Measurements from ENCODE around the gene PLEKHO2. TPM values are rescaled to one million over a fixed set of nuclear protein-coding genes. Genes with fewer than 3 reads are reported as not detected.

Gene PLEKHO2
- total and polyA plus RNA-seq, 10 donors = 33.9 to 249 (median 141) TPM

DNA sequence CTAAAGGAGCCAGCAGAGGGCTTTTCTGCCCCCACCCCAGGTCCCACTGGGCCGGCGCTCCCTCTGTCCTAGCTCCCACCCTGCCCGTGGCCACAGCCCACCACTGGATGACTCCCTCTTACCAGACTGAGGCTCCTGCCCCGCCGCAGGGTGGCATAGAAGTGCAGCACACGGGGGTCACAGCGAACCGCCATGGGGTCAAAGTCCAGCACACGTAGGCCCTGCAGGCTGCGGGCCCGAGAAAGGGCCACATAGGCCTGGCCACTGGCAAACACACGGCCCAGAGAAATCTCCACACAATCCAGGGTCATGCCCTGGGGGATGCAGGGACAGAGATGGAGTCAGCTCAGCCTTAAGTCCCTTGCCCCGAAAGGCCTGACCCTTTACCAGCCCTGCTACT is 25.3 kb upstream of the PLEKHO2 start:
- Histone ChIP-seq H3K36me3 (peaks cover 0 to 41% (median 0%) of the 10 kb centered on the region in 6 donors), H3K9me3 (no peaks in the 10 kb centered on the region), H3K4me1 (peaks cover 0 to 7% (median 2%) of the 10 kb centered on the region in 6 donors), H3K4me3 (no peak overlapping the region), H3K27me3 (replicated peaks in 1 of 7) (no peaks in the 10 kb centered on the region), H3K27ac (no peak overlapping the region)
- 90 to 97% (median 95%) methylated on average over 6 to 13 of the region's 13 CpGs for WGBS, 5 donors
- intact Hi-C loops (cut with DNase I; ENCODE audit: low total_unique reads) = no loop called here
- no peak for DNase-seq
- TF ChIP-seq, protein P1, sequence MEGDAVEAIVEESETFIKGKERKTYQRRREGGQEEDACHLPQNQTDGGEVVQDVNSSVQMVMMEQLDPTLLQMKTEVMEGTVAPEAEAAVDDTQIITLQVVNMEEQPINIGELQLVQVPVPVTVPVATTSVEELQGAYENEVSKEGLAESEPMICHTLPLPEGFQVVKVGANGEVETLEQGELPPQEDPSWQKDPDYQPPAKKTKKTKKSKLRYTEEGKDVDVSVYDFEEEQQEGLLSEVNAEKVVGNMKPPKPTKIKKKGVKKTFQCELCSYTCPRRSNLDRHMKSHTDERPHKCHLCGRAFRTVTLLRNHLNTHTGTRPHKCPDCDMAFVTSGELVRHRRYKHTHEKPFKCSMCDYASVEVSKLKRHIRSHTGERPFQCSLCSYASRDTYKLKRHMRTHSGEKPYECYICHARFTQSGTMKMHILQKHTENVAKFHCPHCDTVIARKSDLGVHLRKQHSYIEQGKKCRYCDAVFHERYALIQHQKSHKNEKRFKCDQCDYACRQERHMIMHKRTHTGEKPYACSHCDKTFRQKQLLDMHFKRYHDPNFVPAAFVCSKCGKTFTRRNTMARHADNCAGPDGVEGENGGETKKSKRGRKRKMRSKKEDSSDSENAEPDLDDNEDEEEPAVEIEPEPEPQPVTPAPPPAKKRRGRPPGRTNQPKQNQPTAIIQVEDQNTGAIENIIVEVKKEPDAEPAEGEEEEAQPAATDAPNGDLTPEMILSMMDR (IDR thresholded peaks at IDR 0.05 in 8 of 11, conservative IDR thresholded peaks at IDR 0.05 in 3 of 11) = no peak
- TF ChIP-seq POLR2A (IDR thresholded peaks at IDR 0.05) = no peak
- TF ChIP-seq POLR2AphosphoS5 (IDR thresholded peaks at IDR 0.05) = no peak

DNA sequence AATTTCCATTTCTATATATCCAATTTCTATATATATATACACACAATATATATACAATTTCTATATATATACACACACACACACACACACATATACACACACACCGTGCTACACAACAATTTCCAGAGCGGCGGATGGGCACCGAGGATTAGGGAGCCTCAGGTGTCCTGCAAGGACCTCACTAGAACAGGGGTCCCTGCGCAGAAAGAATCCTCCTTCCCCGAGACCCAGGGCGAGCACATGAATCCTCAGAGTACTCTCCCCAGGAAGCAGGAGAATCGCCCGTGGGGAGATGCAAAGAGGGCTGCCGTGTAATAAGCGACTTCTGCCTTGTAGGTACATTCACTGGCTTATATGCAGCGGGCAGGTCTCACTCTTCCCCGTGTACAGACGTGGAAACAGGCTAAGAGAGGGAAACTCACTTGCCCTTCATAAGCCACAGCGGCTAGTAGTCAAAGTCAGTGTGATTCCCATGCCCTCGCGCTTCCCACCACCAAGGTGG is 16.7 kb upstream of the PLEKHO2 start:
- H3K27me3 ChIP-seq (replicated peaks in 1 of 7) = peaks cover 0 to 17% (median 6%) of the 10 kb centered on the region in 7 donors
- no peak for DNase-seq
- peaks cover 0 to 13% (median 0%) of the 10 kb centered on the region in 6 donors for H3K36me3 ChIP-seq
- peaks cover 18 to 39% (median 35%) of the 10 kb centered on the region in 6 donors for H3K4me1 ChIP-seq
- H3K4me3 ChIP-seq = peak overlapping the region; percentile 36 to 78 (median 48)
- peak overlapping the region in 5 of 8 donors; percentile 75 to 87 (median 79) for H3K27ac ChIP-seq
- TF ChIP-seq POLR2AphosphoS5 (IDR thresholded peaks at IDR 0.05) (no peak), POLR2A (IDR thresholded peaks at IDR 0.05) (no peak)
- TF ChIP-seq, protein P1 (IDR thresholded peaks at IDR 0.05 in 8 of 11, conservative IDR thresholded peaks at IDR 0.05 in 3 of 11) = no peak
- WGBS, 5 donors = 1 to 3% (median 1%) methylated on average over 8 to 17 of the region's 17 CpGs
- intact Hi-C loops (cut with DNase I; ENCODE audit: low total_unique reads) = no loop called here
- no peaks in the 10 kb centered on the region for H3K9me3 ChIP-seq

- H3K27me3 ChIP-seq (replicated peaks in 1 of 7) = peaks cover 0 to 17% (median 6%) of the 10 kb centered on the region in 7 donors
- H3K36me3 ChIP-seq = peaks cover 0 to 8% (median 0%) of the 10 kb centered on the region in 6 donors
- peak within 1 kb of the TSS; percentile 36 to 78 (median 48) for H3K4me3 ChIP-seq
- H3K4me1 ChIP-seq = peaks cover 18 to 39% (median 35%) of the 10 kb centered on the region in 6 donors
- peak within 1 kb of the TSS; percentile 67 to 87 (median 77) for H3K27ac ChIP-seq
- DNase-seq = peak; percentile 91
- WGBS, 5 donors = 7 to 11% (median 8%) methylated on average over 32 to 35 of the region's 35 CpGs
- H3K9me3 ChIP-seq = no peaks in the 10 kb centered on the region
- TF ChIP-seq POLR2A (IDR thresholded peaks at IDR 0.05) = peak in 1 of 3 donors; percentile 84
- TF ChIP-seq, protein P1 (IDR thresholded peaks at IDR 0.05 in 8 of 11, conservative IDR thresholded peaks at IDR 0.05 in 3 of 11) = peak in 3 of 11 experiments; percentile 13 to 37 (median 26)
- peak; percentile 86 to 91 (median 87) for TF ChIP-seq POLR2AphosphoS5 (IDR thresholded peaks at IDR 0.05)
- intact Hi-C loops (cut with DNase I; ENCODE audit: low total_unique reads) = no loop called here
Observed at GRCh38 chr15:64825431-64826294, 16.1 kb upstream of the PLEKHO2 start, which contains the start of gene PIF1. Gene PIF1, minus strand, starts transcription at chr15:64825647. Its CDS starts 1,312 bp downstream, at chr15:64824335.

DNA sequence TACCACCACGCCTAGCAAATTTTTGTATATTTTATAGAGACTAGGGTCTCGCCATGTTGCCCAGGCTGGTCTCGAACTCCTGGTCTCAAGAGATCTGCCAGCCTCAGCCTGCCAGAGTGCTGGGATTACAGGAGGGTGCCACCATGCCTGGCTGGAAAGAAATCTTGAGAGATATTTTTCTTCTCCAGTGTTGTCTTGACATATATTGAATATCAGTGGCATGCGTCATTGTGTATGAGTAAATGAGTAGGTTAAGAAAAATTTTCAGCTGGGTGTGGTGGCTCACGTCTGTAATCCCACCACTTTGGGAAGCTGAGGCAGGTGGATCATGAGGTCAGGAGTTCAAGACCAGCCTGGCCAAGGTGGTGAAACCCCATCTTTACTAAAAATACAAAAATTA is 12.7 kb upstream of the PLEKHO2 start:
- no peak overlapping the region for H3K27ac ChIP-seq
- DNase-seq = no peak
- peaks cover 0 to 6% (median 1%) of the 10 kb centered on the region in 7 donors for H3K27me3 ChIP-seq (replicated peaks in 1 of 7)
- peaks cover 11 to 24% (median 21%) of the 10 kb centered on the region in 6 donors for H3K4me1 ChIP-seq
- no peaks in the 10 kb centered on the region for H3K9me3 ChIP-seq
- 88 to 95% (median 91%) methylated on average over 5 of the region's 5 CpGs for WGBS, 5 donors
- intact Hi-C loops (cut with DNase I; ENCODE audit: low total_unique reads) = no loop called here
- H3K36me3 ChIP-seq = no peaks in the 10 kb centered on the region
- no peak overlapping the region for H3K4me3 ChIP-seq
- TF ChIP-seq POLR2AphosphoS5 (IDR thresholded peaks at IDR 0.05) (no peak), POLR2A (IDR thresholded peaks at IDR 0.05) (no peak)
- TF ChIP-seq, protein P1 (IDR thresholded peaks at IDR 0.05 in 8 of 11, conservative IDR thresholded peaks at IDR 0.05 in 3 of 11) = no peak
